HG02943 (cell line): Measurements from ENCODE around the gene SPRED1.
"Not testable (repeated sequence)": the region's sequence is repeated elsewhere in the genome, so short reads cannot be mapped to it uniquely, and the experiment has no call there.

Source experiments
- ATAC-seq: cut with Tn5 transposase; IDR thresholded peaks from one replicate; pipeline ENCODE4 v1.9.1; 2021; ENCODE audit warnings: mild to moderate bottlenecking, low read depth, moderate library complexity; ENCODE audit not compliant: unreplicated experiment

SPRED1 gene

DNA sequence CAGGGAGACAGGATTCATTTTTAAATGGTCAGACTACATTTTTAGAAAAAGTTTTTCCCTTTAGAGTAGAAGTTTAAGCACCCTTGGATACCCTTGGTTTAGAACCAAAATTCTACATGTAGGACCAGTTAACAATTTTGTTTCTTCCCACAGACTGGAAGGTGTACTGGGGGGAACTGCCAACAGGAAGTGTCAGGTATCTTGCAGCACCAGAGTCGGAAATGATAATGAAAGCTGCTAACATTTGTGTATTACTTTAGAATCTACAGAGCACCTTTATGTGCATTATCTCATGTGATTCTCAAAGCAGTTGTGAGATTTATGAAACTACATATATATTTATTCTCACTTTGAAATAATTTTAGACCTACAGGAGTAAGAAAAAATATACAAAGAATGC, 21.5 kb downstream of the SPRED1 start:
- ATAC-seq = no peak

DNA sequence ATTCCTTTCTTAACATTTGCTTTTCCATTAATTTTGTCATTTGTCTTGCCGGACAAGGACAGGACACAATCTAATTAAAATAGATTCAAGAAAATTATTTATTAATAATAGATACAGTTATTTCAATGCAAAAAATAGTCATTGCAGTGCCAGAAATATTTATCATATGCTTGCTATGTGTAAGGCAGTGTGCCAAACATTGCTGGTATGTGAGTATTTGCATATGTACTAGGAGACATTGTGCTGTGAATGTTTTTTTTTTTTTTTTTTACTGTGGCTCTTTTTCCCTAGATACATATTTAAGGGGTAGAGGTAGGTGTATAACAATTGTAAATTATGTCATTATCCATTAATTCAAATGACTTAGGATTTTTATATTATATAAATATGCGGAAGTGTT, 23.3 kb downstream of the SPRED1 start:
- no peak for ATAC-seq

DNA sequence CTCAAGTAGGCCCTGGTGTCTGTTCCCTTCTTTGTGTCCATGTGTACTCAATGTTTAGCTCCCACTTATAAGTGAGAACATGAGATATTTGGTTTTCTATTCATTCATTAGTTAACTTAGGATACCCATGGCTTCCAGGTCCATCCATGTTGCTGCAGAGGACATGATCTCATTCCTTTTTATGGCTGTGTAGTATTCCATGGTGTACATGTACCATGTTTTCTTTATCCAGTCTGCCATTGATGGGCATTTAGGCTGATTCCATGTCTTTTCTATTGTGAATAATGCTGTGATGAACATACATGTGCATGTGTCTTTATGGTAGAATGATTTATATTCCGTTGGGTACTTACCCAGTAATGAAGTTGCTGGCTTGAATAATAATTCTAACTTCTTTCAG, 24.6 kb downstream of the SPRED1 start:
- not testable (repeated sequence) for ATAC-seq

DNA sequence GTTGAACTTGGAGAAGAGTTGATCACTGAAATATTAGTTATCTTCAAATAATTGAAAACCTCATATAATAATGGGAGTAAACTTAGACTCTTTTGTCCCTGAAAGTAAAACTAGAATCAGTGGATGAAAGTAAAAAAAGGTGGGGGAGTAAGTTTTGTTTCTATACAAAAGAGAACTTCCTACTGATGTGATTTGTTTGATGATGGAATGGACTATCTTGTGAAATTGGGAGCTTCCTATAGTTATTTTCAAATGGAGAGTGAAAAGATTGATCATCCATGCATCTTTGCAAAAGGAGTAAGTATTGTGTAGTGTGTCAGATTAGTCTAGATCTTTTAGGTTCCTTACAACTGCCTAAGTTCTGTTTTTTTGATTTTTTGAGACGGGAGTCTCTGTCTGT, 28.4 kb downstream of the SPRED1 start:
- no peak for ATAC-seq

DNA sequence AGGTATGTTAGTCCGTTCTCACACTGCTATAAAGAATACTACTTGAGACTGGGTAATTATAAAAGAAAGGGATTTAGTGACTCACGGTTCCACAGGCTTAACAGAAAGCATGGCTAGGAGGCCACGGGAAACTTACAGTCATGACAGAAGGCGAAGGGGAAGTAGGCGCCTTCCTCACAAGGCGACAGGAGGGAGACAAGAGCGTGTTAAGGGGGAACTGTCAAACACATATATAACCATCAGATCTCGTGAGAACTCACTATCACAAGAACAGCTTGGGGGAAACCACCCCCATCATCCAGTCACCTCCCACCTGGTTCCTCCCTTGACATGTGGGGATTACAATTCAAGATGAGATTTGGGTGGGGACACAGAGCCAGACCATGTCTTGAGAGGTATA, 30.4 kb downstream of the SPRED1 start:
- ATAC-seq = no peak

DNA sequence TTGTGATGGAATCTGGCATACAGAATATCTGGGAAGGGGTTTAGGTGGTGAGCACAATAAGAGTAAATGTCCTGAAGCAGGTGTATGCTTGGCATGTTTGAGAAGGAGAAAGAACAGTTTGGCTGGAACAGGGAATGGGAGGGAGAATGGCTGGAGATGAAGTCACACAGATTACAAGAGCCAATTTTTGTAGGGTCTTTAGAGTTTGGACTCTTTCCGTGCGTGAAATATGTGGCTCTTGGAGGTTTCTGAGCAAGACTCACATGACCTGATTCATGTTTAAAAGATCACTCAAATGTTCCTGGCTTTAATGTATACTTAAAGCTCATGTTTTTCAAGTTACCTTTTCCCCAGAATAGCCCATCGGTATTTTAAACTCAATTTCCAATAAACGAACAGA, 32.8 kb downstream of the SPRED1 start:
- no peak for ATAC-seq

DNA sequence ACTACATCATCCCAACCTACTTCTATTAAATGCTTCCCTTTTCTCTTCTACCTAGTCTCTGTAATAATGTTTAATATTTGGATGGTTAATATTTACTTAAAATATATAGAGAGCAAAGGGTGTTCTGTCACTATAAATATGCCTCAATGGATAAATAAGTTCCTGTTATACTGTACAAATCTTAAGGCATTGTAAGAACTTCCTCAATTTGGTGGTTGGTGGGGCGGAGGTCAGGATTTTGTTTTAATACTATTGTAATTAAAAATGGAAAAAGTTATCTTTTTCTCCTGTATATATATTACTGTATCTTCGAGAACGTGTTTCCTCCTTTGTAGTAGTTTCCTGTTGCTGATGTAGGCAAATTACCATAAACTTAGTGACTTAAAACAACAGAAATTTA, 41.5 kb downstream of the SPRED1 start:
- no peak for ATAC-seq

DNA sequence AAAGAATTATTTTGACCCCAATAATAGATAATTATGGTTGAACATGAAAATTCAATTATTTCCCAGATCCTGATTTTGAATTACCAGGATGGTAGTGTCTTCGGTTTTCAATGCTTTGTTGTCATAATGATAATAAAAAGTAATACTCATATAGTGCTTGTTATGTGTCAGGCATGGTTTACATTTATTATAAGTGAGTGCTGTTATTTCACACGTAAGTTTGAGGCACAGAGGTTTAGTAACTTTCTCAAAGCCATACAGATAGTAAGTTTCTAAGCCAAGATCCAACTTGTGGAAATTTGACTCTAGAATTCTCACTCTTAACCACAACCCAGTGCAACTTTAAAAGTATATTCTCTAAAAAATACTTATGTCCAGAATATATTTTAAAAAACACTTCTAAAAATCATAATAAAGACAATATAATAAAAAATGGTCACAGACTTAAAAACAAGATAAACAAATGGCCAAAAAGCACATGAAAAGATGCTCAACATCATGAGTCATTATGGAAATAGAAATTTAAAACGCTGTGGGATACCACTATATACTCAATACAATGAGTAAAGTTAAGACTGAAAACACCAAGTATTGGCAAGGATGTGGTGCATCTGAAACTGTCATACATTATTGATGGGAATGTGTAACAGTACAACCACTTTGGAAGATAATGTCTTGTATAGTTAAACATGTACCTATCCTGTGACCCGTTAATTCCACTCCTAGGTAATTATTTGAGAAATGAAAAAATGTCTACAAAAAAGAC, 45.2 kb downstream of the SPRED1 start:
- ATAC-seq = no peak

DNA sequence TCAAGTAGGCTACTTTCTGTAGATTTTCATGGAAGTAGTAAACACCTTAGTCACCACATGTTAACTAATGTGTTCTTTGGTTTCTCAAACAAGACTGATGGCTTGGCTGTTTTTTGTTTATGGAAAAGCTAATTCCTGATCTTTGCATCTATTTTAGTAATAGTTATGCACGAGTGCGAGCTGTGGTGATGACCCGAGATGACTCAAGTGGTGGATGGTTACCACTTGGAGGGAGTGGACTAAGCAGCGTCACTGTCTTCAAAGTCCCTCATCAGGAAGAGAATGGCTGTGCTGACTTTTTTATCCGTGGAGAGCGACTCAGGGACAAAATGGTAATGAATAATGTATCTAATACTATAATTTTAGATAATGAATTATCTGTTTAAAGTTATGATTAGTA, 46.6 kb downstream of the SPRED1 start:
- ATAC-seq = no peak

DNA sequence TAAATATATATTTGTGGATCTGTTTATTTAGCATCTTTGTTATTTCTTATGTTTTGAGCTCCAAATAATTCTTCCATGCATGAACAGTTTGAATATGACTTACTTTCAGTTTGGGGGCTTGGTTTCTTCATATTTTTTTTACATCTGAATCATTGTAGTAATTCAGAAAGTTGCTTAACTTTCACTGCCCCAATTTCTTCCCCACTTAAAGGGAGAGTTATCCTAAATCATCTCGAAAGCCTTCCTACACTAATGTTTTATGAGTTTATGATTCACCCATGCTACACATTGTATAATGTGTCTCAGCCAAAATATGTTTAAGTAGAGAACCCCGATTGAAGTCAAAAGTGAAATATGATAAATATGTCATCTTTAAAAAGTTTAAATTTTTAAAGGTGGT, 47.8 kb downstream of the SPRED1 start:
- ATAC-seq = no peak

DNA sequence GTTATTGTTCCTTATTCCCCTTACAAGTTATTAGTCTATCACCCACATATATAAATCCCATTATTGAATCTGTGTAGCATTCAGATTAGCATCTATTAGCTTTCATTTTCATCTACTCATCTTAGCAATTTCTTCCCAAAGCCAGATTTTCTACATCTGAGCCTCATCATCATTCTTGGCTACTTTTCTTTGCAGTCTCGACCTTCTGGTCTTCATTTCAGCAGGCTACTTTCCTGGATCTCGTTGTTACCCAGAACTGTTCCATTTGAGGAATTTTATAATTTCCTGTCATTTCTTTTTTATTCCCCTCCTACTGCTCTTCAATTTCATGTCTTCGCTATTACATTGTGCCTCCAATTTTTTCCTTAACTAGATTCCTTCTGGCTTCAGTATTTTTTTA, 51.8 kb downstream of the SPRED1 start:
- no peak for ATAC-seq

DNA sequence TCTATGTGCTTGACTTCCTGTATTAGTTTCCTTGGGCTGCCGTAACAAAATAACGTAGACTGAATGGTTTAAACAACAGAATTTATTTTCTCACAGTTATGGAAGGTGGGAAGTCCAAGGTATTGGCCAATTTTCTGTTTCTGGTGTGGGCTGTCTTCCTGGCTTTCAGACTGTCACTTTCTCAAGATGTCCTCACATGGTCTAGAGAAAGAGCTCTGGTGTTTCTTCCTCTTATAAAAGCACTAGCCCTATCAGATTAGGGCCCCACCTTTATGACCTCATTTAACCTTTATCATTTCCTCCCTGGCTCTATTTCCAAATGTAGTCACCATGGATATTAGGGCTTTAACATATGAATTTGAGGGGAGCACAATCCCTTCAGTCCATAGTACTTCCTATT, 54.6 kb downstream of the SPRED1 start:
- no peak for ATAC-seq

DNA sequence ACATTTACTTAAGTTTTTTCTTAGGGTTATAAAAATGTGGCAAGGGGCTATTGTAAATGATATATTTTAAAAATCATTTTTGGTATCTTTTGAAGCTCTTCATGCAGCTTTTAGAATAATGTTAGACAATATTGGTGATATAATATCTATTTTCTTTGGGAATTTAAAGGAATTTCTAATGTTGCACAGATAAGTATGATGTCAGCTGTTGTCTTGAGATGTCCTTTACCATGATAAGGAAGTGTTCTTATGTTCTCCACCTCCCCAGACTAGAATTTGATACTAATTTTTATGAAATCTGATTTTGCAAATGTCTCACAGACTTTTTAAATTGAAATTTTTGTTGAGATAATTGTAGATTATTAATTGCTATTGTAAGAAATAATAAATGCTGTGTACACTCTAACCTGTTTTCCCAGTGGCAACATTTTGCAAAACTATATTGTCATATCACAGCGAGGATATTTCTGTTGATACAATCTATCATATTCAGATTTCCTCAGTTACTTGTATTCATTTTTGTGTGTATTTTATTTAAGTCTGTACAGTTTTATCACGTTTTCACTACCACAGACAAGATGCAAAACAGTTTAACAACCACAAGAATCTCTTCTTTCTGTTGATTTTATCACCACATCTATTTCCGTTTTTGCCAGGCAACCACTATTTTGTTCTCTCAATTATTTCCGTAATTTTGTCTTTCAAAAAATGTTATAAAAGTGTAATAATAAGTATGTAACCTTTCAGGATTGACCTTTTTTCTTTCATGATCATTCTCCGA, 55.4 kb downstream of the SPRED1 start:
- ATAC-seq = no peak

DNA sequence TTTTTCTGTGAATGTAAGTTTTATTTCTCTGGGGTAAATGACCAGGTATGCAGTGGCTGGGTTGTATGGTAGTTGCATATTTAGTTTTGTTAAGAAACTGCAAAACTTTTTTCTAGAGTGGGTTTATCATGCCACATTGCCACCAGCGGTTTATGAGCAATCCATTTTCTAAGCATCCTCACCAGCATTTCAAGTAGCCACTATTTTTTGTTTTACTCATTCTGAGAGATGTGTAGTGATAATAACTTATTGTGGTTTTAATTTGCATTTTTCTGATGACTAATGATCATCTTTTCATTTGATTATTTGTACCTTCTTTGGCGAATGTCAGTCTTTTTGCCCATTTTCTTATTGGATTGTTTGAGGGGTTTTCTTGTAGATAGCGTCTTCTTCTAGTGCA, 56.2 kb downstream of the SPRED1 start:
- ATAC-seq = no peak

DNA sequence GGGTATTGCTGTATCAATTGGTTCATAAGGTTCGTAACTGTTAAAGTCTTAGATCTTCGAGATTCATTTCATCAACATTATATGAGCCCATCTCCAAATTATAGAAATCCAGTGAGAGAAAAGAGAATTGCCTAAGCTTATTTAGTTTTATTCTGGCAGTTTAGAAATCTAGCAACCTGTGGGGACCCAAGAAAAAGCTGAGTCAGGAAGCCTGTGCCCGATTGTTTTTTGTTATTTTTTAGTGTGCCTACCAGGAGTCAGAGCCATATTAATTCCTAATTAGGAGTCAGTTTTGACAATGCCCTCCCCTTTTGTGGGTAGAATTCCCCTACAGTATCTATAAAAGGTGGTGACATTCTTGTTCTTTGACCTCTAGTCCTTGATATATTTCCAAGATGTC, 59.6 kb downstream of the SPRED1 start:
- no peak for ATAC-seq

DNA sequence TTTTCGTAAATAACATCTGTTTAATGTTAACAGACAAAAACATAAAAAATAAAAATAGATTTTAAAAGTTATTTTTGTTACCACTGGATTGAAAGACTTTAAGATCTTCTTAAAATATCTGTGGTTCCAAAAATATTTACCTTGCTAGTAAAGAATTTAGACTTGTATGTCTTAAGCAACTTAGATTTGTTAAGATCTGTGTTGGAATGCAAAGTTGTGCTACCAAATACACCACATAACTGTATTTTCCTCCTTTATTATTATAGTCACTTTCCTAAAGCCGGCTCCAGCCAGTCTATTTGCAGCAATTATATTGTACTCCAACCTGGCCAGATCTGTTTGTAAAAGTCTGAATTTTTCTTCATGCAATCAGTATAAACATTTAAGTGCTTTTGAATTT, 63.7 kb downstream of the SPRED1 start:
- ATAC-seq = no peak

DNA sequence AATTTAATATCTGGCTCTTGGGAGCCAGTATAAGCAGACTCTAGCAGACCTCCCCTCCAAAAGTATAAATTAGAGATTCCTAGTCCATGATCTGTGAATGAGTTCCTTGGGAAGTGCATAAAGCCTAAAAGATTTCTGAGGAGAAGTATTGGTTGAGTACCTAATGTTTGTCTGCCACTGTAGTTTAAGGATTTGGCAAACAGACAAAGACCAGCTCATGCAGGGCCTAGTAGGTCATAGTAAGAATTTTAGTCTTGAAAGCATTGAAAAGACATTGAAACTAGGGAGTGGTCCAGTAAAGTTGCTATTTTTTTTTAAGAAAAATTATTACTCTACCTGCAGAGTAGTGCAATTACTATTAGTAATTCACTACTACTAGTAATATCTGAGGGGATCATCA, 67.5 kb downstream of the SPRED1 start:
- ATAC-seq = no peak

DNA sequence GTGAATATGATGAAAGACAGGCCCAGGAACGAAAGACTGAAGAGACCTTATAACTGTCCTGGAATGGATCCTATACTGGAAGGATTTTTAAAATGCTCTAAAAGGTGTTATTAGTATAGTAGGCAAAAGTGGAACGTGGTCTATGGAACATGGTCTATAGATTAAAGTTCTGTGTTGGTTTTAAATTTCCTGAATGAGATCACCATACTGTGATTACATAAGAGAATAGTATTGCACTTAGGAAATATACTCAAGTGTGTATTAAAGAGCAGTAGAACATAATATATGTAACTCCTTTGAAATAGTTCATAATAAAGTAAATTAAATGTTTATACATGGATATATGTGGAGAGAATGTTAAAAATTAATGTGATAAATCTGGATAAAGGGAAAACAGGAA, 68.2 kb downstream of the SPRED1 start:
- ATAC-seq = no peak

DNA sequence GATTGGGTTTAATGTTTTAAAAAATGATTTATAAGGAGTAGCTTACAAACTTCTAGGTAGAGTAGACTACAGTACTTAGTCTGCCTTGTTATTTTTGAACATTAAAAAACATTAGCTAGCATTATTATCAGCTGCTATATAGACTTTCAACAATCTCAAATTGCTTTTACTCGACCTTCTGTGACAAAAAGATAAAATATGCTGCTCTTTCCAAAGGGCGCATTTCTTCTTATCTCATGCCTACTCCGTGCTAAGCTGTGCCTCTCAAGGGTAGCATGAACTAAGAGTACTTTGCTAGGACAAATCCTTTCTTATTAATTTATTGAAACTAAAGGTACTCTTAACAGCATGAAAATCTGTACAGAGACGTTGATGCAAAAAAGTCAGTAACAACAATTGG, 71.3 kb downstream of the SPRED1 start:
- no peak for ATAC-seq

DNA sequence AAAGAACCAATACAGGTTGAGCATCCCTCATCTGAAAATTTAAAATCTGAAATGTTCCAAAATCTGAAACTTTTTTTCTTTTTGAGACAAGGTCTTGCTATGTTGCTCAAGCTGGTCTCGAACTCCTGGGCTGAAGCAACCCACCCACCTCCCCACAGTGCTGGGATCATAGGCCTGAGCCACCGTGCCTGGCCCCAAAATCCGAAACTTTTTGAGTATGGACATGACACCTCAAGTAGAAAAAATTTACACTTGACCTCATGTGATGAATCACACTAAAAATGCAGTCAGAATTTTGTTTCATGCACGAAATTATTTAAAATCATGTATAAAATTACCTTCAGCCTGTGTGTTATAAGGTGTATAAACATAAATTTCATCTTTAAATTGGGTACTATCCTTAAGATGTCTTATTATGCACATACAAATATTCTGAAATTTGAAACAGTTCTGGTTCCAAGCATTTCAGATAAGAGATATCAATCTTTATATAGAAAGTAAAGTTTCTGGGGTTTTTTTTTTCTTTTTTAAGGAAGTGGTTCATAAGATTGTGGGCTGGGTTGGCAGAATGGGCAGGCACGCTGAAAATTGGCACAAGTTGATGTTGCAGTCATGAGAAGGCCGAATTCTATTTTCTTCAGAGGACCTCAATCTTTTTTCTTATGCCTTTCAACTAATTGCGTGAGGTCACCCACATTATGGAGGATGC, 72.5 kb downstream of the SPRED1 start:
- no peak for ATAC-seq

DNA sequence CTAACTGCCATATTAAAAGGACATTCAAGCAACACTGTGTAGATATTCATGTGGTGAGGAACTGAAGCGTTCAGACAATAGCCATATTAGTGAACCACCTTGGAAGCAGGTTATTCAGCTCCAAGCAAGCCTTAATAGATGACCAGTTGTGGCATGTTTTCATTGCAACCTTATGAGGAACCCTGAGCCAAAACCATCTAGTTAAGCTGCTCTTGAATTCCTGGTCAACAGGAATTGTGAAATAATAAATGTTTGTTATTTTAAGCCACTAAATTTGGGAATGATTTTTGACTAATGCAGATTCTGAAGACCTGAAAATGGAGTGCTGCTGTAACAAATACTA, 73.0 kb downstream of the SPRED1 start:
- no peak for ATAC-seq

DNA sequence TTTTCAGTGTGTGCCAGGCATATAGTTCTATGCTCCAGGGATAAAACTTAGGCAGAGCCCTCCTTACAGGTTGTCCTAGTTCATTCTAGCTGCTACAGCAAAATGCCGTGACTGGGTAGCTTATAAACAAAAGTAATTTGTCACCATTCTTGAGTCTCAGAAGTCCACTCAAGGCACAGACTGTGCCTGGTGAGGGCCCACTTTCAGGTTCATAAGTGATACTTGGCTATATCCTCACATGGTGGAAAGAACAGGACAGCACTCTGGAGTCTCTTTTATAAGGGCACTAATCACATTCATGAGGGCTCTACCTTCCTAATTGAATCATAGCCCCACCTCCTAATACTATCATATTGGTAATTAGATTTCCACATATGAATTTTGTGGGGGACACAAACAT, 80.1 kb downstream of the SPRED1 start:
- no peak for ATAC-seq
